Endodermal cell (in vitro differentiated cells): Measurements from ENCODE around the gene ALKBH7. TPM values are rescaled to one million over a fixed set of nuclear protein-coding genes. Genes with fewer than 3 reads are reported as not detected.
A peak's percentile ranks its signal among the peaks of the same experiment; 100 is the strongest.

Experiments
- DNase-seq: peaks from one replicate; pipeline ENCODE4 v3.0.0-alpha.2; 2017
- H3K27ac ChIP-seq: 2 replicates; pipeline ENCODE4 v1.5.1; 2013; ENCODE audit warnings: mild to moderate bottlenecking, low read depth, low read length, moderate library complexity
- H3K27me3 ChIP-seq: 2 replicates; pipeline ENCODE4 v1.6.1; 2013; ENCODE audit warnings: mild to moderate bottlenecking, low read length, moderate library complexity; ENCODE audit not compliant: insufficient read depth, control insufficient read depth, poor library complexity, severe bottlenecking
- H3K36me3 ChIP-seq: 2 replicates; pipeline ENCODE4 v1.7.0; 2013; ENCODE audit warnings: mild to moderate bottlenecking, low read length, moderate library complexity; ENCODE audit not compliant: control insufficient read depth, insufficient read depth
- H3K4me1 ChIP-seq: one replicate; pipeline ENCODE4 v1.7.0; 2013; ENCODE audit warnings: low read length; ENCODE audit not compliant: control insufficient read depth, insufficient read depth
- H3K4me3 ChIP-seq: 2 replicates; pipeline ENCODE4 v1.5.1; 2013; ENCODE audit warnings: mild to moderate bottlenecking, low read length, moderate library complexity
- H3K9ac ChIP-seq: 2 replicates; pipeline ENCODE4 v1.6.1; 2013; ENCODE audit warnings: mild to moderate bottlenecking, low read length, moderate library complexity; ENCODE audit not compliant: poor library complexity, severe bottlenecking; ENCODE audit errors: extremely low read depth
- H3K9me3 ChIP-seq: 2 replicates; pipeline ENCODE4 v1.6.1; 2013; ENCODE audit warnings: mild to moderate bottlenecking, low read length, moderate library complexity; ENCODE audit not compliant: control insufficient read depth
- H3K27ac Mint-ChIP-seq: 2 replicates; pipeline ENCODE4 v1.8.0; 2020; ENCODE audit warnings: mixed read lengths
- H3K27me3 Mint-ChIP-seq: 2 replicates; pipeline ENCODE4 v1.8.0; 2021; ENCODE audit warnings: mild to moderate bottlenecking, mixed read lengths; ENCODE audit not compliant: insufficient read depth
- H3K36me3 Mint-ChIP-seq: 2 replicates; pipeline ENCODE4 v1.8.0; 2020; ENCODE audit warnings: low read depth, mixed read lengths
- H3K4me1 Mint-ChIP-seq: 2 replicates; pipeline ENCODE4 v1.8.0; 2020; ENCODE audit warnings: mixed read lengths
- H3K4me3 Mint-ChIP-seq: 2 replicates; pipeline ENCODE4 v1.8.0; 2020; ENCODE audit warnings: mild to moderate bottlenecking, moderate library complexity, mixed read lengths
- H3K9me3 Mint-ChIP-seq: 2 replicates; pipeline ENCODE4 v1.8.0; 2020; ENCODE audit warnings: mild to moderate bottlenecking, mixed read lengths
- CTCF ChIP-seq: fragments of 200-600 bp; sonication (generic); conservative IDR thresholded peaks from 2 replicates; pipeline ENCODE4 v1.5.0; 2021; ENCODE audit warnings: antibody characterized with exemption, mild to moderate bottlenecking
- WGBS, 2 experiments: methylation state at CpG; one replicate each; pipeline versions ENCODE4 v1.1.5 to v1.1.7; 2013; ENCODE audit warnings: missing lambda C conversion rate in 2 of 2, mixed read lengths in 1 of 2; ENCODE audit not compliant: insufficient coverage in 1 of 2, insufficient read length in 1 of 2; 5-methylcytosine and 5-hydroxymethylcytosine counted together
- total RNA-seq, 2 donors: library from RNA; stranded (reverse); fragmentation: NEBNext Ultra II Directional in 1 of 2; extraction: Animal tissue kit (Norgen Biotek cat#: 25700) in 1 of 2; gene quantifications; 2 replicates in 1 of 2; 3 replicates in 1 of 2; pipeline ENCODE4 v1.2.1, GENCODE V29; 2021

Gene ALKBH7
- total RNA-seq, 2 donors from 2014 or later, result 80.0 to 98.3 TPM

GRCh38 chr19:6402058-6402457 is 29.5 kb downstream of the ALKBH7 start:
- H3K36me3 ChIP-seq, result no peaks in the 10 kb centered on the region
- H3K9me3 ChIP-seq, result no peaks in the 10 kb centered on the region
- 94 to 98% methylated on average over 8 to 10 of the region's 10 CpGs for WGBS, 2 experiments
- no peak for TF ChIP-seq CTCF
- Mint-ChIP-seq H3K36me3 (no peaks in the 10 kb centered on the region), H3K27ac (no peak overlapping the region), H3K4me3 (no peak overlapping the region), H3K27me3 (no peaks in the 10 kb centered on the region), H3K4me1 (no peaks in the 10 kb centered on the region), H3K9me3 (no peaks in the 10 kb centered on the region)
- no peak overlapping the region for H3K4me3 ChIP-seq
- H3K27ac ChIP-seq, result no peak overlapping the region
- H3K4me1 ChIP-seq, result no peaks in the 10 kb centered on the region
- H3K27me3 ChIP-seq, result no peaks in the 10 kb centered on the region
- H3K9ac ChIP-seq, result no peak overlapping the region
- DNase-seq, result no peak

GRCh38 chr19:6402837-6403608 is 30.4 kb downstream of the ALKBH7 start:
- Histone ChIP-seq H3K4me1 (no peaks in the 10 kb centered on the region), H3K27ac (peak overlapping the region; percentile 71), H3K9ac (no peak overlapping the region), H3K27me3 (no peaks in the 10 kb centered on the region), H3K4me3 (no peak overlapping the region), H3K9me3 (no peaks in the 10 kb centered on the region), H3K36me3 (no peaks in the 10 kb centered on the region)
- Mint-ChIP-seq H3K4me3 (no peak overlapping the region), H3K4me1 (no peaks in the 10 kb centered on the region), H3K9me3 (no peaks in the 10 kb centered on the region), H3K27me3 (no peaks in the 10 kb centered on the region), H3K27ac (no peak overlapping the region), H3K36me3 (no peaks in the 10 kb centered on the region)
- WGBS, 2 experiments, result 72 to 88% methylated on average over 19 to 22 of the region's 22 CpGs
- DNase-seq, result no peak
- TF ChIP-seq CTCF, result no peak

GRCh38 chr19:6406401-6406800 is 33.8 kb downstream of the ALKBH7 start:
- Mint-ChIP-seq H3K4me1 (no peaks in the 10 kb centered on the region), H3K27me3 (no peaks in the 10 kb centered on the region), H3K4me3 (no peak overlapping the region), H3K36me3 (no peaks in the 10 kb centered on the region), H3K9me3 (no peaks in the 10 kb centered on the region), H3K27ac (no peak overlapping the region)
- no peak for TF ChIP-seq CTCF
- no peaks in the 10 kb centered on the region for H3K4me1 ChIP-seq
- H3K36me3 ChIP-seq, result no peaks in the 10 kb centered on the region
- no peaks in the 10 kb centered on the region for H3K9me3 ChIP-seq
- H3K9ac ChIP-seq, result no peak overlapping the region
- no peak overlapping the region for H3K4me3 ChIP-seq
- H3K27me3 ChIP-seq, result no peaks in the 10 kb centered on the region
- H3K27ac ChIP-seq, result no peak overlapping the region
- DNase-seq, result no peak
- 84 to 94% methylated on average over 5 of the region's 5 CpGs for WGBS, 2 experiments
